ENCODE measurements around the gene RTKN.

Gene RTKN

GRCh38 chr2:74413001-74413698 is 28.6 kb downstream of the RTKN start:
- DNase-seq (ENCODE audit: low read depth), result no peak
- no peak for TF ChIP-seq CTCF (conservative IDR thresholded peaks at IDR 0.05; ENCODE audit: low read depth, low read length)
- no peak overlapping the region for H3K4me3 ChIP-seq (ENCODE audit: low read length)

GRCh38 chr2:74407682-74408081 is 34.1 kb downstream of the RTKN start:
- no peak for TF ChIP-seq CTCF (conservative IDR thresholded peaks at IDR 0.05; ENCODE audit: low read depth, low read length)
- no peak overlapping the region for H3K4me3 ChIP-seq (ENCODE audit: low read length)
- no peak for DNase-seq (ENCODE audit: low read depth)

- no peak for TF ChIP-seq CTCF (conservative IDR thresholded peaks at IDR 0.05; ENCODE audit: low read depth, low read length)
- DNase-seq (ENCODE audit: low read depth), result no peak
- no peak overlapping the region for H3K4me3 ChIP-seq (ENCODE audit: low read length)
Observed at GRCh38 chr2:74406035-74406434, 35.7 kb downstream of the RTKN start.

GRCh38 chr2:74401891-74402290 is 39.8 kb downstream of the RTKN start:
- DNase-seq (ENCODE audit: low read depth), result no peak
- TF ChIP-seq CTCF (conservative IDR thresholded peaks at IDR 0.05; ENCODE audit: low read depth, low read length), result no peak
- no peak overlapping the region for H3K4me3 ChIP-seq (ENCODE audit: low read length)

DNA sequence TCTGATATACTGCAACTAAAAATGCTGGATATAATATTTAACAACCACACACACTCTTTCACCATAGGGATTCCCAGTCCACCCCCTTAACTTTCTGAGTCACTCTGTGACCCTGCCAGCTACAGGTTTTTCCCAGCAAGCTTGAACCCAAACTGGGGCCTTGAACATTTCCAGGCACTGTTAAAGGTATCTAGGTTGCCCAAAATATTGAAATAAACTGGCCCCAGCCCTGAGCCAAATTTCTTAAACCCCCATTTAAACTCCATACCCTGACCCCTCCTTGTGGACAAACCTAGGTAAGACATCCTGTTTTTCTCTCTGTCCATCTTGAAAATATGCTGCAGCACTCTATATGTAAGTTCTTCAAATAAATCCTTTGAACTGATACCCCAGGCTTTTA is 42.0 kb downstream of the RTKN start:
- H3K4me3 ChIP-seq (ENCODE audit: low read length), result no peak overlapping the region
- no peak for DNase-seq (ENCODE audit: low read depth)
- TF ChIP-seq CTCF (conservative IDR thresholded peaks at IDR 0.05; ENCODE audit: low read depth, low read length), result peak; percentile 65

- TF ChIP-seq CTCF (conservative IDR thresholded peaks at IDR 0.05; ENCODE audit: low read depth, low read length), result no peak
- H3K4me3 ChIP-seq (ENCODE audit: low read length), result no peak overlapping the region
- no peak for DNase-seq (ENCODE audit: low read depth)
Observed at GRCh38 chr2:74396149-74396548, 45.6 kb downstream of the RTKN start.

GRCh38 chr2:74393525-74393924 is 48.2 kb downstream of the RTKN start:
- TF ChIP-seq CTCF (conservative IDR thresholded peaks at IDR 0.05; ENCODE audit: low read depth, low read length), result no peak
- H3K4me3 ChIP-seq (ENCODE audit: low read length), result no peak overlapping the region
- no peak for DNase-seq (ENCODE audit: low read depth)
